8988T (cell line): ENCODE data around the gene CNPY2.
"Not testable (repeated sequence)": the region's sequence is repeated elsewhere in the genome, so short reads cannot be mapped to it uniquely, and the experiment has no call there.

Experiments used
- DNase-seq: peaks from one replicate; pipeline ENCODE4 v3.0.0; 2011

CNPY2 gene

GRCh38 chr12:56315622-56316473 is at the start of gene CNPY2:
Gene CNPY2 (minus strand): TSS chr12:56315988. CDS start chr12:56315217, 771 bp downstream.
- DNase-seq = peak; percentile 76

DNA sequence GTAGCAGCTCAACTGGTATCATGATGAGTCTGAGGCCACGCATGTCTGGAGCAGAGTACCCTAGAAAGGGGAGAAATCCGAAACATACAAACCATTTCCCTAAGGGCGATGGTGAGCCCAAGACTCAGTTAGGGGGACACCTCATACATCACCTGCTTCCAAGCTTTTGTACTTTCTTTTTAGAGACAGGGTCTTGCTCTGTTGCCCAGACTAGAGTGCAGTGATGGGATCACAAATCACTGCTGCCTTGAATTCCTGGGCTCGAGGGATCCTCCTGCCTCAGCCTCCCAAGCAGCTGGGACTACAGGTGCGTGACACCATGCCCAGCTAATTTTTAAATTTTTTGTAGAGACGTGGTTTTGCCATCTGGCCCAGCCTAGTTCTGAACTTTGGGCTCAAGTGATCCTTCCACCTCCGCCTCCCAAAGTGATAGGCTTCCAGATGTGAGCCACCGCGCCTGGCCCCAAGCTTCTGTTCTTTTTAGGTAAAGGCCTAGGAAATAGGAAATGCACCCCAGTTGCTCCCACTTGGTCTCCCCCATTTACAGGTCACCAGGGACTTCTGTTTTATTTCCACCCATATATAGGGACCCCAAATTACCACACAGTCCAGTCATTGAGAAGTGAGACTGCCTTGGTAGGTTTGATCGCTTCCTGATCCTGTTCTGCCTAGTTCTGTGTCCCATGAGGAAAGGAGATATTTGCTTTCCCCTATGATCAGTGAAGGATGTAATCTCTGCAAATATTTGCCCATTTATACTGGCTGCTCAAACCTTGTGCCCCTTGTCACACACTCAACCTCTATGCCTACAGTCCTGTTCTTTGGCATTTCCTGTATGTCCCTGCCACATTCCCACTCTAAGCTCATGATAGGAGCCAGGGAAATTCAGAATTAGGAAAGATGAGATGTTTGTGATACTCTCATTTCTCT is 46.6 kb upstream of the CNPY2 start, which contains the start of gene APOF:
Gene APOF, minus strand, starts transcription at position 728 of the 930 bp plus-strand sequence. Its CDS starts 112 bp downstream, at position 616.
- no peak for DNase-seq

- no peak for DNase-seq
These were observed 45.8 kb upstream of the CNPY2 start for GRCh38 chr12:56361487-56362129.

DNA sequence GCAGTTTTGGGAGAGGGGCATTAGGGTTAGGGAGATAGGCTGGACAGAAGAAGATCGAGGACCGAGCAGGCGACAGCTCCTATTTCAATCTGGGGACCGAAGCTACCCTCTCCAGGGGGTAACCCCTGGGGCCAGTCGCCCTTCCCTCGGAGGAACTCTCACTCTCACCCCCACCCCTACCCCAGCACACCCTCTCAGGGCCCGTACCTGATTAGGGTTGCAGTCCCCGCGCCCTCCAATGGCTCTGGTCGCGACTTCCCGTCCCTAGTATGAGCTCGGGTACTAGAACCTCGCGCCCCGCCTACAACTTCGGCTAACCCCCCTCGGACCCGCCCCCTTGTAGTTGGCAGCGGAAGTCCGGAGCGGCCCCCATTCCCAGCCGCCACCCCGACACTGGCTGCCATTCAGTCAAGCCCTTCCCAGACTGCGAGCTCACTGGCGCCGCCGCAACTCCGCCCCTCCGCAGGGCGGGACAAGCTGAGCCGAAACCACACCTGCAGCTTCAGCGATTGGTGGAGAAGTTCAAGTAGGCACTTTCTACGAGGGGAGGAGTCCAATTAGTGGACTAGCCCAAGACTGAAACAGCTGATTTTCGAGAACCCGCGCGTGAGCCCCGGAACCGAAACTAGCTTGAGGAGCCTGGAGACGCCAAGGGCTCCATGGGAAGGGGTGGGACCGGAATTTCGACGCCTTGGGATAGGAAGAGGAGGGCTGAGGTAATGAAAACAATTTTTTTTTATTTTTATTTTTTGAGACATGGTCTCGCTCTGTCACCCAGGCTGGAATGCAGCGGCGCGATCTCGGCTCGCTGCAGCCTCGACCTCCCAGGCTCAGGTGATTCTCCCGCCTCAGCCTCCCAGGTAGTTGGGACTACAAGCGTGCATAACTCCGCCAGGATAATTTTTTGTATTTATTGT is 44.3 kb upstream of the CNPY2 start, which contains the start of gene STAT2:
Gene STAT2, minus strand, starts transcription at position 257 of the 917 bp plus-strand sequence. CDS start 3,536 bp downstream, outside the sequence.
- peak; percentile 58 for DNase-seq

DNA sequence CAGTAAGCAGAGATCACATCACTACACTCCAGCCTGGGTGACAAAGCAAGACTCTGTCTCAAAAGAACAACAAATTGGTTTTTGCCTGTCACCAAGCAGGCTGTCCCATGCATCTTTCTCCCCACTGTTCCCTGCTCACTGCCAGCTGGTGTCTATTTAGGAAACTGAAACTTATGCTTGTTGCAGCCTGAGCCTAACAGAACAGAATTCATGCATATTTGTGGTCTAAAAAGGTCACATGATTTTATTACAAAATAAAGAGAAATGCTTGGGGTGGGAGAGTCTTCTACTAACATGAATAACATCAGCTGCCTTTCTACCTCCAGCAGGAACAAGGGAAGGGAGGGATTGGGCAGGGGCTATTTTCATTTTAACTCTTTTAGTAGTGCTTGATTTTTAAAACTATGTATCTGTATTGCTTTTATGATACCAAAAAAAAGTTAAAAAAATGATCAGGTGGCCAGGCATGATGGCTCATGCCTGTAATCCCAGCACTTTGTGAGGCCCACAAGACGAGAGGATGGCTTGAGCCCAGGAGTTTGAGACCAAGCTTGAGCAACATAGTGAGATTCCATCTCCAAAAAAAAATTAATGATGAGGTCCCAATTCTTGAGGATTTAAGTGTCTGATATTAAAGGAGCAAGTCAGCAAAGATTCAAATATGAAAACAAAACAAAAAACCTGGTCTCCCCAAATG is 43.2 kb upstream of the CNPY2 start:
- no peak for DNase-seq

DNA sequence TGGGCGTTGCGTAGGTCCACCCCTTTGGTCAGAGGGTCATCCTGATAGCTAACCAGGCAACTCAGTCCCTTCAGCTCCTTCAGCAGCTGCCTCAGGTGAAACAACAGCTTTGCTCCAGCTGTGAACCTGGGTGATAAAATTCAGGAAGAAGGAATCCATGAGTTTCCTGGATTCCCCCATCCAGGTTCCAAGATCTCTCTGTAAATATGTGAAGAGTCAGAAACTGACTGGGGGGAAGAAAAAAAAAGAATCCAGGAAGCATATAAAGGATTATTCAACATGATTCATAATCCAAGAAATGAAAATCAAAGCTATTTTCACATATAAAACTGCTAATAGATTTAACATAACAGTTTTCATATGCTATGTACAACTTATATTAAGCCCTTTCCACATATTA is 35.5 kb upstream of the CNPY2 start:
- DNase-seq = no peak

DNA sequence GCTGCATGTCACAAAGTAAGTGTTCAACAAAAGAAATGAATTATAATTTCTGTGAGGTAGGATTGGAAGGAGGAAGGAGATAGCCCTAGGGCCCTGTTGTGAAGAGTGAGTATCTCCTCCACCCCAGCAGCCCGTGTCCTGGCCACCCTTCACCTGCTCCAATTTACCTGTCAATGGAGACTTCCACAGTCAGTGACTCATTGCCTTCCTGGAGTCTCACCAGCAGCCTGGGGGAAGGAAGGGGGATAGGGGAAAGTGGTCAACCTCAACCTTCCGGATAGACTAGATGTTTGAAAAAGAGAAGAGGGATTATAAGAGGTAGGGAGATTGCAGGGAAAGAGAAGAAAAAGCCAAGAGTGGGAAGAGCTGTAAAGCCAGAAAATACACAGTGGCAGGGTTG is 34.9 kb upstream of the CNPY2 start:
- no peak for DNase-seq

DNA sequence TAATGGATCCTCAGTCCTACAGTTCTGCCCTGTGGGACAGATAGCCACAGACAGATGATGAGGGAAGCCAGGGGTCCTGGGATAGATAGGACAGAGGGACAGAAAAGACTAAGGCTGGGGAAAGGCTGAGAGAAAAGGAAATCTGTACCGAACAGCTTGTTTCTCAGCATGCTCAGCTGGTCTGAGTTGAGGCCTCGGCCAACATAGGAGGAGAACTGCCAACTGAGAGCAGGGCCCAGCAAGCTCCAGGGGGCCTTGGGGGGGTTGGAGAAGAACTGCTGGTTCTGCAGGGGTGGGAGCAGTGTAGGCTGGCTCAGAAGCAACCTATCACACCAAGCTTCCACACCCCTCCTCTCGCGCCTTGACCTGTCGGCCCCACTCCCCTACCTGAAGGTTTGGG is 33.0 kb upstream of the CNPY2 start:
- DNase-seq = no peak

DNA sequence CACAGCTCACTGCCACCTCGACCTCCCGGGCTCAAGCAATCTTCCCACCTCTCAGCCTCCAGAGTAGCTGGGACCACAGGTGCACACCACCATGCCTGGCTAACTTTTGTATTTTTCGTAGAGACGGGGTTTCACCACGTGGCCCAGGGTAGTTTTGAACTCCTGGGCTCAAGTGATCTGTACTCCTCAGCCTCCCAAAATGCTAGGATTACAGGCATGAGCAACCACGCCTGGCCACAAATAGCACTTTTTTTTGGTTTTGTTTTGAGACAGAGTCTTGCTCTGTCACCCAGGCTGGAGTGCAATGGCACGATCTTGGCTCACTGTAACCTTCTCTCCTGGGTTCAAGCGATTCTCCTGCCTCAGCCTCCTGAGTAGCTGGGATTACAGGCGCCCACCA is 31.5 kb upstream of the CNPY2 start:
- DNase-seq = not testable (repeated sequence)

GRCh38 chr12:56346675-56347074 is 30.9 kb upstream of the CNPY2 start:
- no peak for DNase-seq

- DNase-seq = not testable (repeated sequence)
These were observed 26.5 kb upstream of the CNPY2 start for GRCh38 chr12:56342290-56342689.

GRCh38 chr12:56341616-56342015 is 25.8 kb upstream of the CNPY2 start:
- no peak for DNase-seq

- no peak for DNase-seq
These were observed 23.3 kb upstream of the CNPY2 start for GRCh38 chr12:56339158-56339422.

DNA sequence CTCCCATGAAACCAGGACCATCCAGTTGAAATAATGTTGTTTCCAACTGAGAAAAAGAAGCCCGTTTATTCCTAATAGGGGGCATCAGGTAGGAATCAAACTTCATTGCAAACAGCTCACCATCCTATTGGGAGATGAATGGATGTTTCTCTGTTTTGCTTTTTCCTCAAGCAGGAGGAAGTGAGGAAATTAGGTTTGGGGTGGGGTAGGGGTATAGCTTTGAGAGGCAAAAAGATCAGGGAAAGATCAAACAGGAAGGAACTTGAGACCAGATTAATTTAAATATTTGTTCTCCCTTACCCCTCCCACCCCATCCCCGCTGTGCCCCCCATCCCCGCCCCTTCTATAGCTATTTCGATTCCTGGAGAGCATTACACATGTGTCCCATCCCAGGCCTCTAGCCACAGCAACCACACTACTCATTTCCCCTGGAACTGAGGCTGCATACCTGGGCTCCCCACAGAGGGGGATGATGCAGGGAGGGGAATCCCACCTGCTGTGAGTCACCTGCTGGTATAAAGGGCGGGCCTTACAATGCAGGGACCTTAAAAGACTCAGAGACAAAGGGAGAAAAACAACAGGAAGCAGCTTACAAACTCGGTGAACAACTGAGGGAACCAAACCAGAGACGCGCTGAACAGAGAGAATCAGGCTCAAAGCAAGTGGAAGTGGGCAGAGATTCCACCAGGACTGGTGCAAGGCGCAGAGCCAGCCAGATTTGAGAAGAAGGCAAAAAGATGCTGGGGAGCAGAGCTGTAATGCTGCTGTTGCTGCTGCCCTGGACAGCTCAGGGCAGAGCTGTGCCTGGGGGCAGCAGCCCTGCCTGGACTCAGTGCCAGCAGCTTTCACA is 22.7 kb upstream of the CNPY2 start, which contains the start of gene IL23A:
Gene IL23A, plus strand, starts transcription at position 577 of the 850 bp plus-strand sequence. Its CDS starts 161 bp downstream, at position 738.
- DNase-seq = no peak

DNA sequence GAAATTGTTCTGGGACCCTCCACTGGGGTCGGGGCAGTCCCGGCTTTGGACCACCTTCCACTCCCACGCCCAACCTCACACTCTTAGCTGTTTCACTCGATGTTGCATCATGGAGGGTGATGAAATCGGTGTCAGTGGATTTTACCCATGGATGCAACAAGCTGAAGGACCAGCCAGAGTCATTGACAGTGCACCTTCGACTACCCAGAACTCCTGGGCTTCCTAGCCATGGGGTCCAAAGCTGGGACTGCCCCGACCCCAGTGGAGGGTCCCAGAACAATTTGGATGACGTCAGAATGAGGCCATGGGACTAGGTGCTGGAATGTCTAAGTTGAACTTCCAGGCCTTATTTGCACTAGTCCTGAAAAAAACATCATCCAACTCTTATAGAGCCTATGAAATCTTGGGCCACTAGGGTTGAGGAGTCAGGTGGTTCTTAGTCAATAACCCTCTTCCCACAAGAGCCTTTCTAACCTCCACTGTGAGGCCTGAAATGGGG is 22.0 kb upstream of the CNPY2 start:
- no peak for DNase-seq

DNA sequence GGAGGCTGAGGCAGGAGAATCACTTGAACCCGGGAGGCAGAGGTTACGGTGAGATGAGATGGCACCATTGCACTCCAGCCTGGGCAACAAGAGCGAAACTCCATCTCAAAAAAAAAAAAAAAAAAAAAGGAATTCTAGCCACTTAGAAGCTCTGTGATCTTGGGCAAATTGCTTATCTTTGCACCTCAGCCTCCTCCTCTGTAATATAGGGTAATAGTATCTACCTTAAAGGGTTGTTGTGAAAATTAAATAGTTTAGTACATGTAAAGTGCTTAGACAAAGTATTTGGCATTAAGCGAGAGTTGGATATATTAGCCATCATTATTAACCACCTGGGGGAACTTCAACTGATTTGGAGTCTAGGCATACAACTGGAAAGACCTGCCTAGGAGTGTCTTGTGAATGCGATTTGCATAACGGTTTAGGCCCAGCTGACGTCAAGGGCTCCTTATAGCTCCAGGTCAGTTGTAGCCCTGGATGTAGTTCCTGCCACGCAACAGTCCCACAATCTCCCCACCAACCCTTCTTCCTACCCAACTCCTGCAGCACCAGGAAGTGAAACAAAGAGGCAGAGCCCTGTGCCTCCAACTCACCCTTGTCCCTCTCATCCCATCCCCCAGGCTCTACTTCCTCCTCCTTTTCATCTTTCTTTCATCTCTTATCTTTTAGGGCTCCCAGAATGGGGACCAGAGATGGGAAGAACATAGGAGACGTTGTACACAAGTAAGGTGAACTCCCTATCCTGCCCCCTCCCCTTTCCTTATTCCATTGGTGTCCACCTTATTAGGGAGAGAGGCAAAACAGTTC is 20.8 kb upstream of the CNPY2 start:
- DNase-seq = no peak

GRCh38 chr12:56335527-56335926 is 19.7 kb upstream of the CNPY2 start:
- not testable (repeated sequence) for DNase-seq

- DNase-seq = no peak
These were observed 18.7 kb upstream of the CNPY2 start for GRCh38 chr12:56334490-56334793.
